Measurements from ENCODE around the gene SLU7. TPM values are rescaled to one million over a fixed set of nuclear protein-coding genes. Genes with fewer than 3 reads are reported as not detected.

Gene SLU7
- total RNA-seq, 2 donors from 2014 or later: 31.5 to 48.8 TPM

DNA sequence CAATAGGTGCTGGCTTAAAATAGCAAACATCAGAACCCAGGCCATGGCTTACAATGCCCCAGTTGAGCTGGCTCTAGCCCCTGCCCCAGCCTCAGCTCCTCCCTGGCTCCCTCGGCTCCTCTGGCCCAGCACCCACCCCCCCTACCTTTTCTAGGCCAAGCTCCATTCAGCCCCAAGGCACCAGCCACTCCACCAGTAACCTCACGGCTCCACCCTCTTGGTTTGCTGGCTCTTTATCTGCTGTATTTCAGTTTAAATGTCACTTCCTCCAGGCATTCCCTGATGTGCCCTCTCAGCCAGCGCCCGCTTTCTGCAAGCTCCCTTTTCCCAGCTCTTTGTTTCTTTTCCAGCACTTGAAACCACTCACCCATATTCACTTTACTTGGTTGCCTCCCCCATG lies 59.1 kb downstream of the SLU7 start:
- Histone ChIP-seq H3K27ac (no peak overlapping the region), H3K27me3 (no peaks in the 10 kb centered on the region), H3K4me3 (no peak overlapping the region), H3K36me3 (no peaks in the 10 kb centered on the region), H3K4me1 (no peaks in the 10 kb centered on the region), H3K9ac (ENCODE audit: low read depth in 2 of 2, low read length in 2 of 2) (no peak overlapping the region), H3K9me3 (no peaks in the 10 kb centered on the region)
- peak; percentile 30 for DNase-seq
- intact Hi-C loops (cut with DNase I): no loop called here
- TF ChIP-seq, protein P1, sequence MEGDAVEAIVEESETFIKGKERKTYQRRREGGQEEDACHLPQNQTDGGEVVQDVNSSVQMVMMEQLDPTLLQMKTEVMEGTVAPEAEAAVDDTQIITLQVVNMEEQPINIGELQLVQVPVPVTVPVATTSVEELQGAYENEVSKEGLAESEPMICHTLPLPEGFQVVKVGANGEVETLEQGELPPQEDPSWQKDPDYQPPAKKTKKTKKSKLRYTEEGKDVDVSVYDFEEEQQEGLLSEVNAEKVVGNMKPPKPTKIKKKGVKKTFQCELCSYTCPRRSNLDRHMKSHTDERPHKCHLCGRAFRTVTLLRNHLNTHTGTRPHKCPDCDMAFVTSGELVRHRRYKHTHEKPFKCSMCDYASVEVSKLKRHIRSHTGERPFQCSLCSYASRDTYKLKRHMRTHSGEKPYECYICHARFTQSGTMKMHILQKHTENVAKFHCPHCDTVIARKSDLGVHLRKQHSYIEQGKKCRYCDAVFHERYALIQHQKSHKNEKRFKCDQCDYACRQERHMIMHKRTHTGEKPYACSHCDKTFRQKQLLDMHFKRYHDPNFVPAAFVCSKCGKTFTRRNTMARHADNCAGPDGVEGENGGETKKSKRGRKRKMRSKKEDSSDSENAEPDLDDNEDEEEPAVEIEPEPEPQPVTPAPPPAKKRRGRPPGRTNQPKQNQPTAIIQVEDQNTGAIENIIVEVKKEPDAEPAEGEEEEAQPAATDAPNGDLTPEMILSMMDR (IDR thresholded peaks at IDR 0.05): no peak

GRCh38 chr5:160359242-160359641 lies 59.6 kb downstream of the SLU7 start:
- Histone ChIP-seq H3K4me3 (no peak overlapping the region), H3K36me3 (no peaks in the 10 kb centered on the region), H3K4me1 (no peaks in the 10 kb centered on the region), H3K27ac (no peak overlapping the region), H3K9me3 (no peaks in the 10 kb centered on the region), H3K9ac (ENCODE audit: low read depth in 2 of 2, low read length in 2 of 2) (no peak overlapping the region), H3K27me3 (no peaks in the 10 kb centered on the region)
- no peak for DNase-seq
- intact Hi-C loops (cut with DNase I): no loop called here
- TF ChIP-seq, protein P1 (IDR thresholded peaks at IDR 0.05): no peak

DNA sequence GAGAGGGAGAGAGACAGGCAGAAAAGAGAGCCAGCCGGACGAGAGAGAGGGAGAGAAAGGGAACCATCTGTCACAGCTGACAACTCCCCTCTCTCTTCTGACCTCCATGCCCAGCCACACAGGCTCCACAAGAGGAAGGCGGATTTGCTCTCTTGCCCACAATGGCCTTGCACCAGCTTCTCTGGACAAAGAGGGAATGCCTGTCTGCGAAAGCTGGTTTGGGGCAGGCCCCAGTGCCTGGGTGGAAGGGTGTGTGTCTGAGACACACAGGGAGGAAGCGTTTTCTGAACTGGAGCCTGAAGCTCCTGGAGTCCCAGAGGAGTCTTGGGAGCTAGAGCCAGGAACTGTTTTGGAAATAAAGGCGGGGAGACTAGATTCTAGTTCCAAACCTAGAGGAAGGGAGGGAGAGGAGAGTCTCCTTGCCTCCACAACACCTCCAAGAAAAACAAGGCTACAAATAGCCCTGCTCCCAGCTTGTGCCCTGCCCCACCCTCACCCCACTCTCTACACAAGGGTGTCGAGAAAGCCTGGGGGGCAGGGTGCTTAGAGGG lies 60.9 kb downstream of the SLU7 start:
- no peaks in the 10 kb centered on the region for H3K9me3 ChIP-seq
- TF ChIP-seq, protein P1 (IDR thresholded peaks at IDR 0.05): no peak
- no peaks in the 10 kb centered on the region for H3K4me1 ChIP-seq
- intact Hi-C loops (cut with DNase I): no loop called here
- H3K27me3 ChIP-seq: no peaks in the 10 kb centered on the region
- no peak overlapping the region for H3K9ac ChIP-seq (ENCODE audit: low read depth in 2 of 2, low read length in 2 of 2)
- H3K4me3 ChIP-seq: no peak overlapping the region
- no peak for DNase-seq
- no peaks in the 10 kb centered on the region for H3K36me3 ChIP-seq
- no peak overlapping the region for H3K27ac ChIP-seq

GRCh38 chr5:160357394-160357793 lies 61.5 kb downstream of the SLU7 start:
- TF ChIP-seq, protein P1 (IDR thresholded peaks at IDR 0.05): no peak
- Histone ChIP-seq H3K36me3 (no peaks in the 10 kb centered on the region), H3K27ac (no peak overlapping the region), H3K9ac (ENCODE audit: low read depth in 2 of 2, low read length in 2 of 2) (no peak overlapping the region), H3K4me3 (no peak overlapping the region), H3K9me3 (no peaks in the 10 kb centered on the region), H3K4me1 (no peaks in the 10 kb centered on the region), H3K27me3 (no peaks in the 10 kb centered on the region)
- intact Hi-C loops (cut with DNase I): no loop called here
- no peak for DNase-seq

- intact Hi-C loops (cut with DNase I): no loop called here
- Histone ChIP-seq H3K9ac (ENCODE audit: low read depth in 2 of 2, low read length in 2 of 2) (no peak overlapping the region), H3K4me1 (no peaks in the 10 kb centered on the region), H3K27ac (no peak overlapping the region), H3K9me3 (no peaks in the 10 kb centered on the region), H3K4me3 (no peak overlapping the region), H3K27me3 (no peaks in the 10 kb centered on the region), H3K36me3 (no peaks in the 10 kb centered on the region)
- TF ChIP-seq, protein P1 (IDR thresholded peaks at IDR 0.05): no peak
- DNase-seq: no peak
Observed at GRCh38 chr5:160356550-160357347, 62.1 kb downstream of the SLU7 start.
